HG02642 (cell line): Measurements from ENCODE around the gene APIP.
"Not testable (repeated sequence)": the region's sequence is repeated elsewhere in the genome, so short reads cannot be mapped to it uniquely, and the experiment has no call there.

Source experiments
- ATAC-seq: cut with Tn5 transposase; IDR thresholded peaks from one replicate; pipeline ENCODE4 v1.9.1; 2021; ENCODE audit warnings: mild to moderate bottlenecking; ENCODE audit not compliant: unreplicated experiment, poor library complexity

APIP gene

DNA sequence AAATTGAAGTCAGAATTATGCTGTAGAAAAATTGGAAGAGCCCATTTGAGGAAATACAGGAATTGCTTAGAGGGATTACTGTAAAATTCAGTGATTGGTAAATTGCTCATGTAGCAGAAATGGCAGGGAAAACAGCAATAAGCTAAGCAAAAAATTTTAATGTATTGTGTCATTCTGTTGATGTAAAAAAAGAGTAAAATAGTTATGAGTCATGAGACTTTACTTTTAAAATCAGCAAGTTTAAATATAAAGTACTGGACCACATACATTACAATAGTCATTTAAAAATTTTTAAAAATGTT is 10.6 kb upstream of the APIP start:
- no peak for ATAC-seq

DNA sequence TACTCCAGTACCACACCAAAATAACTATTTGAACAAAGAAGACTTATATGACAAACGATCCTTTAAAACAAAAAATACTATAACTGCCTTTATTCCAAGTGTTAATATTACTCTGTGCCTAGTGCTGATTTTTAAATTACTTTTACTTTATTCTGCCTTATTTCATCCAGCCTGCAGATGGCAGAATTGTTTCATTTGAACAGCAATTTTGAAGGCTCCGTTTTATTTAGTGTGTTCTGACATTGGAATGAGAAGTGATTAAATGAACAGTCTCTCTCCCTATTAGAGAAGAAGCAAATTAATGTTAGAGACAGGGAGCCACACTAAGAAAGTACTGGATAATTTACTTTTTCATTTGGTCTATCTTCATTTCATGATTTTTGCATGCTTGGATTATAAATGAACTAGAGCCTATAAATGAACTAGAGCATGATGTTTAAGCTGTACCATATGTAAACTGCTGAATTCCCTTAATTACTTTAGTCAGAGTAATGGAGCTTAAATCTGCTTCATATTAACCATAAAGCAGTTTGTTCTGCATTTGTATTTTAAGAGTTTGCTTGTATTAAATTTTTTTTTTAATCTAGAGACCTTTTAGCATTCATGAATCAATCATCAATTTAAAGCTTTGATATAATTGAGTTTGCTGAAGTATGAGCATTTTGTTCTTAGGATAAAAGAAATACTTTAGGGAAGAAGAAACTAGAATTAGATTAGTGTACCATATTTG is 10.1 kb upstream of the APIP start:
- no peak for ATAC-seq

DNA sequence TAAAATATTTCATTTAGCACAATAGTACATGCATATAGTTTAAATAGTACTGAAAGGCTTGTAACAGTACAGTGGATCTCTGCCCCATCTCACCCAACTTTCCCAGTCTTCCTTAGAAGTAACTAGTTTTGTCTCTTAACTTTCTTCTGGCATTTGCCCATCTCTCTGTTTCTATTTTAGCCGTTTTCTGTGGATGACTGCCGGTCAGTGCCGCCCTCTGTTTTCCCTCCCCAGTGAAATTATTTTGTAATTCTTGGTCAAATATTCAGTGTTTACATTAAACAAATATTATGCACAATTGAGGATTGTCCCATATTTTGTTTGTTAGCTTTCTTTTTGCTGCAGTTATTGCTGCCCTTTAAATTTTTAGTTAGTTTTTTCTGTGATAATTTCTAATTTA is 8.5 kb upstream of the APIP start:
- no peak for ATAC-seq

DNA sequence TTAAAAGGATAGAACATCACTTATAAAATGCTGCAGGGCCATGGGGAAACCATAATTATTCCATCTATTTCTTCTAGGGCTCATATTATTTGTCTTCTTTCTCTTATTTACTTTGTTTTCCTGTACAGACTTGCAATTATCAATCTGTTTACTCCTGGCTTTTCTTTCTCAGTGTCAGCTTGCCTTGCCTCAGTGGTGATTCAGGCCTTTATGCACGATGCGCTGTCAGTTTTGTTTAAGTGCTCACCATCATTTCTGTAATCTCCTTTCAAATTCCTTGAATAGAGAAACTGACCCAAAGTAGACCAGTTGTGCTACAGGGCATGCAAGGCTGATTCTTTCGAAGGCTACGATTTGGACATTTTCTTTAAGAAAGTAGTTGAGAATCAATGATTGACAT is 5.0 kb upstream of the APIP start:
- ATAC-seq: no peak

DNA sequence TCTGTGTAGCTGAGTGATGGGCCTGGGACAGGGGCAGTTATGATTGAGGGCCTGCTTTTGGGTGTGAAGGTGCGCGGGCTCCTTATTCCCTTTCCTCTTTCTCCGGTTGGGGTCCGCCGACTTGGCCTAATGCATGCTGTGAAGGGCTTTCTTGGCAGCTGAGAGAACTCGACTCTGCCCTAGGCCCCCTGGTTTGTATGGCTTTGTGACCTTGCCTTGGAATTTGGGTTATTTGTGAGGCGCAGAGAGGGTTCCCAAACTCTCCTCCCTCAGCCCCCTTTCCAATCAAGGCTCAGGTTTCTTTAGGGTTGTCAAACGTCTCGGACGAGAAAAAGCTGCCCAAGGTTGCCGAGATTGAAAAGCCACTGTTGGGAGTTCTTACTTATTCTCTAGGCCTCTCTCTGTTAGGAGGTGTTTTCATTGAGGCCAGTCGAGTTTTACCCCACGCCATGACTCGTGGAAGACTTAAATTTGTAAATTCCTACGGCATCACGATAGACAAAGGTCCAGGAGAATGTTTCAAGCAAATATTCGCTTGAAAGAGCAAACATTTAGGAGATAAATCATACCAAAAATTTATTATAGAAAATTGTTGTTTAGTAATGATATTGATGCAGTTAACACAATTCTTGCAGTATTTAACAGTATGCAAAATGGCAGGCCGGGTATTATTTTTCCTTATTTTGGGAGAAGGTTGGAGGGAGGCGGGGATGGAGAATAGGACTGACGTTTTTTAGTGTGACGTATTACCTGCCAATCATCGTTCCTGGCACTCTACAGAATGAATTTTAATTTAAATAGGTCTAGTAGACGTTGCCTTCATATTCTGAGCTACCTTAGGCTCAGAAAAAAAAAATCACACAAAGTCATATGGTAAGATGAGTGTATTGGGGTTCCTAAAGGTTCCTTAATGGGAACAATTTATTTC is 928 bp upstream of the APIP start:
- ATAC-seq: peak; percentile 25

DNA sequence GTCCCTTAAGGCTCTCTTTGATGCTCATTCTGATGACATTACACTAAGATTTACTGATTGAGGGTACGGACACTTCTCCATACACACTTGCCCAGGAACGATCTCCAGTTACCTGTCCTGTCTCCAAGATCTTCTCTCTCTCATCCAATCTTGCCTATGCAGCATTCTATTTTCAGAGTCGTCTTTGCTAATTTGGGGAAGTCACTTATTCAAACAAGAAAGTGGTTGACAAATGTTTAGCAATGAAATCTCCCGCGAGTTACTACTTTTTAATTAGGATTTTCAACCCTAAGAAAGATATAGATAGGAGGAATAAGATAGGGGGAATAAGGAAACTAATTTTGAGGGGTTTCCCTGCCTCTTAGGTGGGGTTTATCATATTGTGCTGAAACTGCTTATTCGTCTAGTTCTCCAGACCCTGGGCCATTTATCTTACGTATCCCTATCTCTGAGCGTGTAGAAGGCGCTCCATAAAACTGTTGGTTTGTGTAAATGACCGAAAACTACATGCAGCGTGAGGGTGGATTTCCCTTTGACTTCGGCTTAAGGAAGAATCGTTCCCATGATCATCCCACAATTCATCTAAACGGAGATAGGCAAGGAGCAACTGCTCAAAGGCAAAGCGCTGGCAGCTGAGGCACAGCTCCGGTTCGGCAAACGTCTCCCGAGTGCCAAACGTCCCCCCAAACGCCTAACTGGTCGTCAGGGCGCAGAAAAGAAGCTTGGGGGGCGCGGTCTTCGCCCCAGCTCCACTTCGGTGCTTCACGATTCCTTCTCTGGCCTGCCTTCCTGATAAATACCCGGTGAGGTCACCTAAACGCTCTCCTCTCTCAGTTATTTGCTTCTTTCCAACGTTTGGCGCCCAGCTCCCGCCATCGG is 804 bp downstream of the APIP start:
- peak; percentile 12 for ATAC-seq

DNA sequence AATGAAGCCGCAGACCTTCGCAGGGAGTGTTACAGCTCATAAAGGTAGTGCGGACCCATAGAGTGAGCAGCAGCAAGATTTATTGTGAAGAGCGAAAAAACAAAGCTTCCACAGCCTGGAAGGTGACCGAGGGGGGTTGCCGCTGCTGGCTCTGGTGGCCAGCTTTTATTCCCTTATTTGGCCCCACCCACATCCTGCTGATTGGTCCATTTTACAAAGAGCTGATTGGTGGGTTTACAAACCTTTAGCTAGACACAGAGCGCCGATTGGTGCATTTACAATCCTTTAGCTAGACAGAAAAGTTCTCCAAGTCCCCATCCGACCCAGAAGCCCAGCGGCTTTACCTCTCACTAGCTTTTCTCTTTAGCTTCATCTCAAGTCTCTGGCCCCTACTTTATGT is 2.6 kb downstream of the APIP start:
- ATAC-seq: not testable (repeated sequence)

DNA sequence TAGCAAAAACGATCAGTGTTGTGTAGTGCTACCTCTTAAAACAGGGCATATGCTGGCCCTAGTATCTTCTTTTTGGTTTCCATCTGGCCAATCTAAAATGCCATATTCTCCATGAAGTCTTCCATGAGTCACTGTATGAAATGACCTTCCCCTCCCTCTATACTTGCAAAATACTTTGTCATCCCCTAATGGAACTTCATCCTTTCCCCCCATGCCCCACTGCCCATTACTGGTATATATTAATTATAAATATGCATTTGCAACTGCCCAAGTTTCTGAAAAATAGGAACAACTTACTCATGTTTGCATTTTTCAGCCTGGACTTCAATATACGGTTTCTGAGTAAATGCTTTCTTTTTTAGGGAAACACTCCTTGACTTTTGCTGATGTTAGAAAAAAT is 4.5 kb downstream of the APIP start:
- no peak for ATAC-seq

DNA sequence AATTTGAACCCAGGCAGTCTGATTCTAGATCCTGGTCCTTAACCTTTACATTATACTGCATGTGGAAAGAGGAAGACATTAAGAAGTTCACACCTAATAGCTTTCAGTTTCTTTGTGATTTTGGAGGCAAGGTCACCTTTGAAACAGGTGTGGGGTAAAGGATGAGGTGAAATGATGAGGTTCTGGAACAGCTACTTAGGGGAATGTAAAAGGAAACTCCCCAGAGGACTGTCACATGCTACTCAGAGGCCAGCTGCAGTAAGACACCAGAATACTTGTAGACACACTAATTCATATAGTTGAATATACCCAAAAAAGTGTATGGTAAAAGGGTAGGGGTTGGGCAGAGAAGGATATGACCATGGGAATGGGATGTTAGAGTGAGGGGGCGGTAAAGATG is 5.4 kb downstream of the APIP start:
- ATAC-seq: no peak

DNA sequence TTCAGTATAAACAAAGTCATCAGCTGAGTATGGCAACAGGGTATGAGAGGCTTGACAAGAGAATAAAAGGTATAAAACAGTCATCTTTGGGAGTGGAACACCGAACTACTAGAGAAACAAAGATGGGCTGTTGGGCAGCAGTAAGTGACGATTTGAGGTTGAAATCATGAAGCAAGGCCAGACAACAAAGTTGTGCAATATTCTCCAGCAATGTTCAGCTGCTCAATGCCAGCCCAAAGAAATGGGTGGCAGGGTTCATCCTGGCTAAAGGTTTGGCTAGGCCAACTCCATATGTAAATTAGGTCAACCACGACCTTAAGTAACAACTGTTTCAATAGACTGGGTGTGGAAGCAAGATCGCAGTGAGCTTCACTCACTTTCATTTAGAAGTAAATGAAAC is 6.2 kb downstream of the APIP start:
- no peak for ATAC-seq

DNA sequence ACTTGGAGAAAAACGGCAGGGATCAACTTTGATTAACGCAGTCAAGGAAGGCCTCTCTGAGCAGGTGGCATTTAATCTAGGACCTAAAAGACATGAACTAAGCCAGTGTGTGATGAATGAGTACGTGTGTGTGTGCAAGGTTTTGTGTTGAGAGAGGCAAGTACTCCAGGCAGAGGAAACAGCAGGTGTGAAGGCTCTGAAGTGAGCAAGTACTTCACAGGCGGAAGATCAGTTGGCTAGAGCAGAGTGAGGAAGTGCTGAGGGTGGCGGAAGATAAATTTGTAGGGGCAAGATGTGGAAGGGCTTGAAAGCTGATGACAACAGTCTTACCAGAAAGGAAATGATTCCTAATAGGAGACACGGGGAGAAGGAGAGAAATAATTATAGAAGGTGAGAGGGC is 6.8 kb downstream of the APIP start:
- ATAC-seq: no peak

DNA sequence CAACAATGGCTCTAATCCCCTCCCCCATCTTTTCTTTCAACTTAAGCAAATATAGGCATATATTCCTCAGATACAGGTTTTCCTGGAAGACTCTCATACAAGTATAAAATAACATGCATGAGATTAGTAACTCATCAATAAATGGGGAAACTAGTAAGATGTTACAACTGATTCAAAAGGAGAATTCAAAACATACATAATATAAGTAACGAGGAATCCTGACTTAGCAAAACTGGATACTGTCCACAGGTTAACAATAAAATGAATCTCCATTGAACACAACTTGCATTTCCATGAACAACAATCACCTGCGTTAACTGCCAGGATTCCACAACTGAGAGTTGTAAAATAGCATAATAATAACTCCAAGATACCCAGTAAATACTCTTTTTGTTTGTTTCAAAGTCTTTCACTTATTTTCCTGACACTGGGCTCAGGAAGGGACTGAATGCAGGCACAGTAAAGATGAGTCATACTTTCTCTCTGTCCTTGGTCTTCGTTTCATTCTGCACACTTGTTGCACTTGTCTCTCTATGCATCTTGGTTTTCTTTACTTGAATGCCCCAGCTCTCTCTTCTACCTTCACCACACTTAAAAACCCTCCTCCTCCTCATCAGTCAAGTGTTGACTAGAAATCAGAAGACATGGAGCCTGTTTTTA is 8.1 kb downstream of the APIP start:
- ATAC-seq: no peak

DNA sequence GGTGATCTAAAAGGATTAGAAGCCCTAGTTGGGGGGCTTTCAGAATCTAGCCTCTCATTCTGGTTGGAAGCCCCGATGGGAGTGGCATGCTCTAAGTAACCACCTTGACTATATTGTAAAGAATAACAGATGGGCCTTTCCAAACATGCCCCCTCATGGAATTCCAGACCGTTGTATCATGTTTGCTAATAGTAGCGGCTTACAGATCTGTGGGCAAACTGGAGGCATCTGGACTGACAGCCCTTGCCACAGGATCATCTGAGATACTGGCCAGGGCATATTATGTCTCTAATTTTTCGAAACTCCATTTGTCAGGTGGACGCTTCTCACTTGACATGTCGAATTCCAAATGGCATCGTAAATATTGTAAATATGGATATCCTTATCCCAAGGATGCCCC is 10.5 kb downstream of the APIP start:
- ATAC-seq: no peak

DNA sequence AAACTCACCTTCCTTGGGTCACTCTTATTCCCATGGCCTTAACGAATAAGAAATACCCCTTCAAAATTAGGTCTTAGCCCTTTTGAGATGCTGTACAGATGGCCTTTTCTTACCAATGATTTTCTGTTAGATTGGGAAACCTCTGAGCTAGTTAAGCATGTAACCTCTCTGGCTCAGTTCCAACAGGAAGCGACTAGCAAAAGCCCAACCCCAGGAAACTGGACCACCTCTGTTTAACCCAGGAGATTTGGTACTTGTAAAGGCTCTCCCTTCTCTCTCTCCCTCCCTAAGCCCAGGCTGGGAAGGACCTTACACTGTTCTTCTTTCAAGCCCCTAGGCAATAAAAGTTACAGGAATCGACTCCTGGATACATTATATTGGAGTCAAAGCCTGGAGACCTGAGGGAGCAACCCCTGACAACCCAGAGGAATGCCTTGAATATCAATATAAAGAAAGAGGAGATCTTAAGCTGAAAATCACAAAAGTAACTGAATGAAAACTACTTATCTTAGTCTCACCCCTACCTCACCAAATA is 11.7 kb downstream of the APIP start:
- ATAC-seq: no peak

DNA sequence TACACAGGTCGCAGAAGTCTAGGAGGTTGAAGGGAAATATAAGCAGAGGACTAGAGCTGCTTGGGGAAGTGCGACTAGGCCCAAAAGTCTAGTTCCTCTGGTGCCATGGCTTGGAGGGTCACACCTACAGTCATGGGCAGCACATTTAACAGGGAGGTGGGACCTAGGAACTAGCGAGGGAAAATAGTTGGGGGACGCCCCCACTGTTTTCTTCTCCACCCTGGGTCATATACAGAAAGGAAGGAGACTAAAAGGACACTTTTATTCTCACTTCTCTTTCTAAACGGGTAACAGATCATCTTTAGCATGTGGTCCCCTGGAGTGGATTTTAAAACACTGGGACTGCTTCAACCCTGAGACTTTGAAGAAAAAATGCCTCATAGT is 16.6 kb downstream of the APIP start:
- no peak for ATAC-seq

DNA sequence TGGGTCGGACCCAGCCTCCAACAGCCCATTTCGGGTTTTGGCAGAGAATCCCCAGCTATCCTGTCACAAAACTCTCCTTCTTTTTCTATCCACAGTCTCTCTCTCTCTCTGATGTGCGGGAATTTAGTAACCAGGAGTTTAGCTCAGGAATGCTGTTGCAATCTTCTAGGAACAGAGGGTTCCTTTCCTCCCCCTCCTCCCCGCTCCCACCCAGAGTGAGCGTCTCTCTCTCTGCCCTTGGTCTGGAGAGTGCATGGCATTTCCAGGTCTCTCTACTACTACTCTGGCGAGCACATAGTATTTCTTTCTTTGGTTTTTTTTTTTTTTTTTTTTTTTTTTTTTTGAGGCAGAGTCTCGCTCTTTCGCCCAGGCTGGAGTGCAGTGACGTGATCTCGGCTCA is 17.7 kb downstream of the APIP start:
- no peak for ATAC-seq

DNA sequence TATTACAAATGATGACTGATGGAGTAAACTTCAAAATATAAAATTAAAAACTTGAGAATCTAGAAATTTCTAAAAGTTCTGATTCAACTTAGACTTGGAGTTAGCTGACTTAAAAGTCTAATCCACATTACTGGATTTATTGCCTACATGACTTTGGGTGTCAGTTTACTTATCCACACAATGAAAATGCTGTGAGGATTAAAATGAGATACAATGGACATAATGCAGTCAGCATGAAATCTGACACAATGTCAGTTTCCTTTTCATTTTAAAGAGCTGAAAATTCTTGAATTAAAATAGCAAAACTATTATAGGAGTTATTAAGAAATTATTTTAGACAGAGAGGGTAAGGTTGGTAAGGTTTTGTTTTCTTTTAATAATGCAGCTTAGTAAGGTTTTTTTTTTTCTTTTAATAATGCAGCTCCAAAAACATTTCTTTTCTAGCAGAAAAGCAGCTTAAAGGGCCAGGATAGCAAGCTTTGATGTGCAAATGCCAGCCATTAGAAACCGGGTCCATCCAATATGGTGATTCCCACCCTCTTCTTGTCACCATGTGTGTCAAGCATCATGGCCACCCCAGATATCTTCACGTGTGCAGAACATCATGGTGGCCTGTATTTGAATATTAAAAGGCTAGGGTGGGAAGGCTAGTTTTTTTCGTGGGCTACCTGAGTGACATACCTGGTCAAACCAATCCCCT is 18.9 kb downstream of the APIP start:
- ATAC-seq: no peak

DNA sequence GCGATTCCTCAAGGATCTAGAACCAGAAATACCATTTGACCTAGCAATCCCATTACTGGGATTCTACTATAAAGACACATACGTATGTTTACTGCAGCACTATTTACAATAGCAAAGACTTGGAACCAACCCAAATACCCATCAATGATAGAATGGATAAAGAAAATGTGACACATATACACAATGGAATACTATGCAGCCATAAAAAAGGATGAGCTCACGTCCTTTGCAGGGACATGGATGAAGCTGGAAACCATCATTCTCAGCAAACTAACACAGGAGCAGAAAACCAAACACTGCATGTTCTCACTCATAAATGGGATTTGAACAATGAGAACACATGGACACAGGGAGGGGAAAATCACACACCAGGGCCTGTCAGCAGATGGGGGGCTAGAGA is 20.0 kb downstream of the APIP start:
- not testable (repeated sequence) for ATAC-seq

DNA sequence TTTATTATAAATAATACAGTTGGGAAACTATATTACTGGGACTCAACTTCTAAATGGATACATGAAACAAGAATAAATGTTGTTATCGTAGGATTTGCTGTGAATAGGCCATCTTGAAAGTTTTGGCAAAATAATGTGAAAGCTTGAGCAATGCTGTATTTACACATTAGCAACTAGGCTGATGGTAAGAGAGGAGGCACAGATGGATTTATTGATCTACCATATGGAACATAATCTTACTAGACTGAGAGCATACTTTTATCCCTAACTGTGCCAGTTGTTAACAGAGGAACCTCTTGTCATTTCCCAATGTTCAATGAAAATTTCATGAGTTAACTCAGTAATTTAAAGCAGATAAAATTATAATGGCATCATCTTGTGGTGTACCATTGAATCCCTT is 22.8 kb downstream of the APIP start:
- ATAC-seq: no peak

DNA sequence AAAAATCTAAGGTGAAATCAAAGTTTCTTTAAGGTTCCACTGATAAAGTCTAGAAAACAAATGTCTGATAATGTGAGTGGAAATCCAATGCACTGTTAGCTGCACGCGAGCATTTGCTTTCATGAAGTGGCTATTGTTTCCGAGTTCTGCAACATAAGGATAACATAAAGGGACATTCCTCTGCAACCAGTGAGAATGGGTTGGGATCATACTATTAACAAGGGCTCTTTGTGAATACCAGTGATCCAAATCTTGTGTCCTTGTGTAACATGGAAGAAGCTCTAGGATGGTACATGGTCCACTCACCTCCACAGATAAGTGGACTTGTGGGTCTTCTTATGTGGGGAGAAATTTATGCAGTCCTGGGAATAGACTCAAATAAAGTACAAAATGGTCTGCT is 24.6 kb downstream of the APIP start:
- no peak for ATAC-seq
